HG03095 (cell line): ENCODE measurements around the gene MGAT5.

Experiments used
- ATAC-seq: cut with Tn5 transposase; IDR thresholded peaks from one replicate; pipeline ENCODE4 v1.9.1; 2021; ENCODE audit warnings: moderate library complexity; ENCODE audit not compliant: unreplicated experiment

Gene MGAT5

DNA sequence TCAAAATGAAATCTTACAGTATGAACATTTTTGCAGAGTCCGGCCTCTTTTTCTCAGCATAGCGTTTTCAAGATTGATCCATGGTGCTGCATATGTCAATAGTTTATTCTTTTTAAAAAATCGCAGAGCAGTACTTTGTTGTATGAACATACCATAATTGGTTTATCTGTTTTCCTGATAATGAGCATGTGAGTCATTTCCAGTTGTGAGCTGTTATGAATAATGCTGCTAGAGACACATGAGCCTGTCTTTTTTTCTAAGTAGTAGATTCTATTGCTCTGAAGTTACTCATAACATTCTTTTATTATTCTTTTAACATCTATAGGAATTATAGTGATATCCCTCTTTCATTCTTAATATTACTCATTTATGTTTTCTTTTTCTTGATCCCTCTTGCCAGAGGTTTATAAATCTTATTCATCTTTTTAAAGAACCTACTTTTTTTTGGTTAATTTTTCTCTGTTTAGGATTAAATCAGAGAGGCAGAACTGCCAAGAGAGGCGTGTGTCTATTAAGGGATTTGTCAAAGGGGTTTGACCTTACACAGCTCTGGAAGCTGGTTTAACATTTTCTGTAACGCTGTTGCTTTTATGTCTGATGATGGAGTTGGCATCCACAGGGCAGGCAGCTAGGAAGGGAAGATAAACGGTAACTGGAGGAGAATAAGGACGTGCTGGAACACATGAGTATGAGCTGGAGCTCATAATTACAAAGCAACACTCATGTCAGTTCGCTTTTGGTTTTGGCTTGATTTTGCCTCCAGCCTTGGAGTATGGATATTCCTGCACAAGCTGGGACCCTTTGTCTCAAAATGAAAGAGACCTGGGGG is 47.4 kb downstream of the MGAT5 start:
- no peak for ATAC-seq

DNA sequence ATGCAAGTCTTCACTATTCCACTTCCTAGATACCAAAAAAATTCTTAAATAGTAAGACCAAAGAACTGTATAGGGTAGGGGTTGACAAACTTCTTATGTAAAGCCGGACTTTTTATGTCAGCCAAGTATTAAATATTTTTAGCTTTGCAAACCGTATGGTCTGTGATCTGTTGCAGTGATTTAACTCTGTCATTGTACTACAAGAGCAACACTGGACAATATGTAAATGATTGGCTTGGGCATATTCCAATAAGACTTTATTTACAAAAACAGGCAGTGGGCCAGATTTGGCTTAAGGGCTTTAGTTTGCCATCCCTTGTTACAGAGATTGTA is 48.0 kb downstream of the MGAT5 start:
- no peak for ATAC-seq

DNA sequence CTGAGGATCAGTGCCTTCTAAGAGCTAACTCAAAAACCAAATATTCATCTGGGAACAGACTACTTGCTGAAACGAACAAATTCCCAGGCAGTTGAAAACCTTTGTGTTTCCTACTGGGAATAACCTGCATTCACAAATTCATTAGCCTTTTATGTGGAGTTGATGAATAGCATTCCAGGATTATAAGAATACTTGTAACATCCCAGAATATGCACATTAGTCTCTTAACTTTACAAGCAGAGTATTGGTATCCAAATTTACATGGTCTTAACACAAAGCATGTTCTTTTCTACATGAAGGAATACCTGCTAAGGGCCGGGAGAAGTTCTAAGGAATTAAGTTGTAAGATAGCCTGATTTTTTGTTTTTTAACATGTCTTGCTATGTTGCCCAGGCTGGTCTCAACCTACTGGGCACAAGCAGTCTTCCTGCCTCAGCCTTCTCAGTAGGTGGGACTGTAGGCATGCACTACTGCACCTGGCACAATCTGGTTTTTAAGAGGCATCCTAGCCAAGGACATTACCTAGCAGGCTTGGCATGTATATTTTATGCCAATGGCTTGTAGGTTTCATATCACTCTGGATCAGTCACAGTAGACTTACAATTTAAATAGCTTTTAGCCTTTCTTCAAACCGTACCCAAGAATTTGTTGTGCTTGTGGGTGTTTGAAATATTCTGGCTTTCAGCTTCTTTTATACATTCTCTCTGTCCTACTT is 50.7 kb downstream of the MGAT5 start:
- ATAC-seq, result no peak

DNA sequence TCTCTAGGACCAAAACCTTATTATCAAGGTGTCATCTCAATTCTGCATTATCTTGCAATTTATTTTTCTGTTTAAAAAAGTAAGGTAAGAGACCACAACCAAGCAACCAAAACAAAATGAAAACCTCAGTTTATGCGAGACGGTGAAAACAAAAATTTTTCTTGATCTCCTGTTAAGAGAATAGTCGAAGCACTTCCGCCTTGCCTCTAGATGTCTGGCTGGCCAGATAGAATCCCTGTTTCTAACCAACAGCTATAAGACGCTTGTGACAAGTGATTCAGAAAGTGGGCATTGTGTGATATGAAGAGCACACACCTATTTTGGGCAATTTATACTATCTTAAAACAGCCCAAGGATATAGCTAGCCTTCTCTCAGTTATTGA is 51.2 kb downstream of the MGAT5 start:
- no peak for ATAC-seq

DNA sequence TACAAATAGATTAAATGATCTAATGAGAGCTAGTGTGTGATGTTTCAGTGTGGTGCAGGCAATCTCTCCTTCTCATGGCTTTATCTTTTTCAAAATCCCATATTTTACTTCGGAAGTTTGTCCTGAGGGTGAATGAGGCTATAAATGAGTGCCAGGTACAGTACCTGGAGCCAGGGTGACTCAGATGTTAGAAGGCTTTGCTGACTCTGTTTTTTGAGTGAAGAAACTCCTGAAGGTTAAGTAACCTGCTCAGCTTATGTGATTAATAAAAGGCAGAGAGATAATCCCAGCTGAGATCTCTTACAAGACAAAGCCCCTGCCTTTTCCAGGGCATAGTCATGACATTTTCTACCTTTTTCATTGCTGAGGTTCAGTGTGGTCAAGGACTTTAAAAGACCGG is 52.6 kb downstream of the MGAT5 start:
- ATAC-seq, result no peak

DNA sequence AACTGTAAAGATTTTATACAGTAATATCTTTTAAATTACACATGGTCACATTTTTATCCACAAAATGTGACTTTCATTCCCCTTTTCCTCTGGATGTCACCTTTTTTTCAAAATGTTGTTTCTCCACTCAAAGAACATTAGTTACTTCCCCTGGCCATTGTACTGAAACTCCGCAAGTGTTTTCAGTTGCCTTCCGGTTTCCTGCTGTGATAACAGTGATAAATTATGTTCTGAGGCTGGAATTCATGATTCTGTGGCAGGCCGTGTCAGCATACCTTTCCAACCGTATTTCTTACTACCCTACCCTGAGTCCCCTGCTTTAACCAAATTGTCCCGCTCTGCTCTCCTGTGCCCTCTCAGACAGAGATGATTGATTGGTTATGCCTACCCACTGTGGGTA is 53.5 kb downstream of the MGAT5 start:
- no peak for ATAC-seq

DNA sequence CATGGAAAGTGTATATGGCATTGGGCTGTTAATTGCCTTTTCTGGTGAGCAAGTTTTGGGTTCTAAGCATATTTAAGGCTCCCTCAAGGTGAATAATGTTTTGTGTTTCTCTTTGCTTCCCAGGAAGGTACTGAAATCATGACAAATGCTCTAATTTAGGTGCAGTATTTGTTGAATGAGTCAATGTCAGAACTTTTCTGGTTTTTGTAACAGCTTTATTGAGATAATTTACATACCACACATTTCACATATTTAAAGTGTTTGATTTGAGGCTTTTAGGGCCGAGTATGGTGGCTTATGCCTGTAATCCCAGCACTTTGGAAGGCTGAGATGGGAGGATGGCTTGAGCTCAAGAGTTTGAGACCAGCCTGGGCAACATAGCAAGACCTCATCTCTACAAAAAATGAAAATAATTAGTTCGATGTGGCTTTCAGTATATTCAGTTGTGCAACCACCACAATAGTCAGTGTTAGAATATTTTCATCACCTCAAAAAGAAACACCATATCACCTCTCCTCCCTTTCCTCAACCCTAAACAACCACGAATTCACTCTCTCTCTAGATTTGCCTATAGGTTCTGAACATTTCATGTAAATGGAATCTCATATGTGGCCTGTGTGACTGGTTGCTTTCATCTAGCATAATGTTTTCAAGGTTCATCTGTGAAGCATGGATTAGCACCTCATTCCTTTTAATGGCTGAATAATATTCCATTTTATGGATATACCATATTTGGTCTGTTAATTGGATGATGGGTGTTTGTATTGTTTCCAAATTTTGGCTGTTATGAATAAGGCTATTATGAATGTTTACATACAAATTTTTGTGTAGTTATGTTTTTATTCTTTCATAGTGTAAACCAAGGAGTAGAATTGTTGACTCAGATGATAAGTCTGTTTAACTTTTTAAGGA is 54.9 kb downstream of the MGAT5 start:
- no peak for ATAC-seq

DNA sequence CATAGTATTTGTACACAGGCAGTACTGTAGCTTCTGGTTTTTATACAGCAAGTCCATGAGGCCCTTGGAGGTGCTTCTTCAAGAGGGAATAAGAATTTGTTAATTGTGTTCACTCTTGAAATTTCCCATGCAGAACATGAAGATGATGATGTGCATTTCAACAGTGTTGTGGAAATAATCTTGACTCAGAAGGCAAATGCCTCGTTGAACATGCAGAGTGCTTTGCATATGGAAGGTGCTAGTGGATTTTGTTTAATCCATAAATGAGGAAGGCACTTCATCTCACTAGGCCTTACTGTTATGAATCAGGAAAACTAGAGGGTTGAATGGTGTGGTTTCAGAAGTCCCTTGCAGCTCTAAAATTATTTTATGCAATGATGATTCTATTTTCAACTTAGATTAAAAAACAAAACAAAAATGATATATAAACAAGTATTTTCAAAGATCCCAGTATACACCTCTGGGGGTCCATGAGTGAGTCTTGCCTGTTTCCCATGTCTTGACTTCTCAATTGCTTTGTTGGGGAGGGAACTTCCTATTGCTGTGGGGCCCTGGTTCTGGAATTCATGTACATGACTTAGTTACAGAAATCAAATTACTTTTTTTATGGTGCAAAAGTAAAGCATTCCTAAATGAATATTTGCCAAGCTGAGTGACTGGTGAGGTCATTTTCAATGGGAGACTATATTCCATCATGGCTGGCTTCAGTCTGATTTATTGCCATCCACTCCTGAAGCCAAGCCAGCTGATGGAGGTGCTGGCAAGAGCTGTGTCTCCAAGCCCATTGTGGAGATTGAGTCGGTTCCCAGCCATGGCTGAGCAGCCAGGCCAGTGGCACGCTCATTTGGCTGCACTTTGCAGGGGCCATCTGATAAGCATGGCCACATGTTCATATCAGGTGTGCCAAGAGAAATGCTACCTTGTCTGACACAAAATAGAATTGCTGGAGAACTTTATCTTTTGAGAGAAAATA is 56.5 kb downstream of the MGAT5 start:
- ATAC-seq, result no peak

DNA sequence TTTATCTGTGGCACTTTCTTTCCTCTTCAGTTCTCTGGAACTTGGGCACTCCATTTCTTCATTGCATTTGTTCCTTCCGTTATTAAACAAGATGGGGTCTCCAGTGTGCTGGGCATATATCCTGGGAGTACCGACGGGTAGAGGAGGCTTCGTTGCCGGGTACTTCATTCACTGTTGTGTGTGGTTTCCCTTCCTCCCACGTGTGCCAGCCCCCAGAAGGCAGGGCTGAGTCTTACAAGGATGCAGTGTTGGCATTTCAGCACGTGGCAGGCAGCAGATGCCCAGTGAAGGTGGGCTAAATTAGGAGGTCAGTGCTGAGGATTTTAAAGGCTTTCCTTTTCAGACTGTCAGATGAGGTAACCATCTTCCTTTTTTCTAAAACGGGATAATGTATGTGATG is 58.6 kb downstream of the MGAT5 start:
- no peak for ATAC-seq

DNA sequence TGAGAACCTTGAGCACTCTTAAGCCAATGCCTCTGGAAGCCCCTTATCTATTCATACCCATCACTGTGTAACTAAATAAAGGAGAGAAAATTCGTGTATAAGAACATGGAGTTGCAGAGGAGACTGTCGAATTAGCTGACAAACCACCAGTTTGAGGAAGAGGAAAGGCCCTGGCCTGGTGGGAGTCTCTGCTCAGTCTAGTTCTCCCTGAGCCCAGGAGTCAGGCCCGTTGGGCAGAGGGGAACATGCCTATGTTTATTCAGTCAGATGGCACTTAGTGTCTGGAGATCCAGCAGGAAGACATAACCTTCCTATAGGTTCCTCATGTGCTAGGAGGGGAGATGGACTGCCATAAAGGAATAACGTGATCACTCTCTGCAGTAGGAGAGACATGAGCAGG is 60.3 kb downstream of the MGAT5 start:
- ATAC-seq, result no peak

DNA sequence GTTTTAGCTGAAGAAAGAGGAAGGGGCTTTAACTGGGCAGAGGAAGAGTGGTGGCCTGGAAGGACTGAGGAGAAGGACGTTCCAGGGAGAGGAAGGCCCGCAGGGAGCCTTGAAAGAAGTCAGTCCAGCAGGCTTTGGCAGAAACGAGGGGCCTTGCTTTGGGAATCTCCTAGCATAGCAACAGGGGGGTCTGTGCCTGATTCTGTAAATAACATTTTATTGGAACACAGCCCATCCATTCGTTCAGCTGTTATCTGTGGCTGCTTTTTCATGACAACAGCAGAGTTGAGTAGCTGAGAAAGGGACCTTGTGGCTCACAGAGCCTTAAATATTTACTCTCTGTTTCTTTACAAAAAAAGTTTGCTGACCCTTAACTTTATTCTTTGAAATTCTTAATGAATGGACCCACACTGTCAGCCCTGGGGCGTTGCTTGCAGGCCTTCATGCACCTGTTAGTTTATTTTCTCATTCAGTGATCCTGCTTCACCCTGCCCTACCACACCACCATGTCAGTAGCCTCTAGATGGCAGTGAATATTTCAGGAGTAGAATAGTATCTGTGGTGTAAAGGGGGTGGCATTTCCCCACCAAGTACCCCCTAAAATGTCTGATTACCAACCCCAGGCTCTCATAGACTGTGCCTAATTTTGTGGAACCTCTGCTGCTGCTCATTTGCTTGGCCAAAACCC is 61.0 kb downstream of the MGAT5 start:
- no peak for ATAC-seq

DNA sequence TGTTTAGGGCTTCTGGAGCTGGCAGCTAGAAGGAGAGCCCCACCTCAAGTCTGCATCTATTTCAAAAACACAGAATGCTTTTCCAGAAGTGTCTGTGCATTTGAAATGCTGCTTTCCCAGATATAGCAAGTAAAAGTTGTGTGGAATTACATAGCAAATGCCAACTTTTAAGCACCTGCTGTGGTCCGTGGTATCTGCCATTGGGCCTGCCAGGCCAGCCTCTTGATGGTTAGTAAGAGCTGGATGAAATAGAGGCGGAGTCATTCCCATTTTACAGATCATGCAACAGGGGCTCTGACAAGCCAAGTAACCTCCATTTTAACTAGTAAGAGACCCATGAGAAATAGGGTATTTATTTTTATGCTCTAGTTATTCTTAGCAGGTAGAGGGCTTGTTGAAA is 61.6 kb downstream of the MGAT5 start:
- no peak for ATAC-seq

DNA sequence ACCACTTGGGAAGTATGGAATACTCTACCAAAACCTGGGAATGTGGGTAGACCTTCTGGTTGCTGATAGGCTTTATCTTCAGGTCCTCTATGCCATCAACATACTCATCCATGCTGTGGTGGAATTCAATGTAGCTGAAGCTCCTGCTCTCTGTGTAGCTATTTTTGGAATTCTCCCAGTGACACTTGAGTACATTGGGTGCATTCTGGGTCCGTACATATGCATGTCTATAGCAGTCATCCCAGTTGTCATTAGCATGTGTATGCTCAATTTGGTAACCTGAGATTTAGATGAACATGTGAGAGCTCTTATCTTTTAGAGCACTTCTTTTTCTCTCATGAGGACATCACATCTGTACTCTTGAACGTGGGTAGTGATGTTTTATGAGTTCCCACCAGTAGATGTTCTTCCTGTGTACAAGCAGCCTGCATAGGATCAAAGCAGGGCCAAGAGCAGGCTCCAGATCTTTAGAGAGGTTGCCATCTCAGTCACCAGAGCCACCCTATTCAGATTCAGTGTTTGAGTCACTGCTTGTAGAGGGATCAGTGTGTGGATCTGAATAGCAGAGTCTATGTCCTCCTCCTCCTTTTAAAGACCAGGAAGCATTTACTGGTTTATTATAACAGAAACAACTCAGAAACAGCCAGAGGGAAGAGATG is 65.9 kb downstream of the MGAT5 start:
- no peak for ATAC-seq

DNA sequence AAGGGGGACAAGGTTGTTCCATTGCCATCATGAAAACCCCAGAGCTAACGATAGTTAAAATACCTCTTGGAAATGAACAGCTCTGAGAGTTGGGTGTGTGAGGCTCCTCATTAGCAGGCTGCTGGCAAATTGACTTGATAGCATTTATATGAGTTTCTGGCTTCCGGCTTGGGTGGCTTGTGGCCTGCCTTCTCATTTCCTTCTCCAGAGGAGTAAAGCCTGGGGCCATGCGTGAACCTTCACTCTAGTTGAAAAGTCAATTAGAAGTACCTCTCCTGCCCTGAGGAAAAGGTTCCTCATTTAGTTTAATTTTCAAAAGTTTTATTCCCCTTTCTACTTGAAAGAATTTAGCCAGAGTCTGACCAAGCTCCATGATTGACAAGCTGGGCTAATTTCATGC is 67.1 kb downstream of the MGAT5 start:
- no peak for ATAC-seq

DNA sequence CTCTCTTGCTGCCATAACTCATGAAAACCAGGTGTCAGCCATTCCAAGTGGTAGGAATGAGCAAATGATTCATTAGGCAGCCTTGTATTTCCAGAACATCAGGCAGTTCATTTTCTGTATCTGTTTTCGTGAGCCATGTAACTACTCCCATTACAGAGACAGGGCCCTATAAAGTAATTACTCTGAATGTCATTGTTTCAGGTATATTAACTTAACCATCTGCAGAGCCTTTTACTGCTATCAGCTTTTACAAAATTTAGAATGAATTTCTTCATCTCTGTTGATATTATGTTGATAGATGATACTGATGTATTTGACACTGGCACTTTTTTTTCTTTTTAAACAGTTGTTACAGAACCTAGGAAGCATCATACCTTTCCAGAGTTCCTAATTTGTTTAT is 69.9 kb downstream of the MGAT5 start:
- no peak for ATAC-seq

DNA sequence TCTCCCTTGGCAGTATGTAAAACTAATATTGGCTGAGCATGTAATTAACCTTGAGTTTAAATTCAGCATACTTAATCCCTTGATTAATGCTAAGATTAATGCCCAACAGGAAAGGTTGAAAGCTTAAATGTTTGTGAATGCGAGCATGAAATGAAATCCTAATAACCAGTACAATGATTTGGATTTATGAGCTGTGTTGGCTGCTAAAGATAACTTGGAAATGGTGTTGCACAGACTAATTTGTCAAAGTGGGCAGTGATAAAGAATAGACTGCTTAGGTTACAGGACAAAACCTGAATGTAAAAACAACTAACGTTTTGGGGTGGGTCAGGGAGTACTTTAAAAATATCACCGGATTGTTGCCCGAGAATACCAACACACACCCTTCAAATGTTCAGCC is 70.6 kb downstream of the MGAT5 start:
- ATAC-seq, result no peak

DNA sequence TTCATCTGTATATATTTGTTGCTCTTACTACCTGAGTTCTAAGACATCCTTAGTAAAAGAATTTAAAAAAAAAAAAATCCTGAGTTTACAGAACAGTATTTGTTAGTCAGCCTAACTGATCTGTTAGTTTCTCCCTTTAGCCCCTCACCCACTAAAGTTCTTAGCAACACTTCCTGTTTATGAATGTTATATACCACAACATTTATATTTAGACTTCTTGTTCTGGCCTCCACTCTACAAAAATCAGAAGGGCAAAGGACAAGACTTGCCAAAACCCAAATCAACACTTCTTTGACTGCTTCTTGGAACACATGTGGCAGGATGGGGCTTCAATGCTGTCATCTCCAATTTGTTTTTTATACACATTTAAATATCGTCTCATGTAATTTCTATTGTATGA is 71.1 kb downstream of the MGAT5 start:
- peak; percentile 69 for ATAC-seq

DNA sequence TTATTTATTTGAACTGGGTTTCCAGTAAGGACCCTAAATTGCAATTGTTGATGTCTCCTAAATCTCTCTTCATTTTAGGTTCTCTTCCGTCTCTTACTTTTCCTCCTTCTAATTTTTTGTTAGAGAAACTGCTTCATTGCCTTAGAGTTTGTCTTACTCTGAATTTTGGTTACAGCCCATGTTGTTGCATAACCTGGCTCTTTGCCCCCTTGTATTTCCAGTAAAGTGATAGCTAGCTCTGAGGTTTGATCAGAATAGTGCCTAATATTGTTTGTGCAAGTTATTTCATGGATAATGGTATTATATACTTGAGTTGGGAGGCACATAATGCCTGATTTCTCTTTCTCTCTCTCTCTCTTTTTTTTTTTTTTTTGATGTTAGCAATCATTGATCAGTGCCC is 71.8 kb downstream of the MGAT5 start:
- ATAC-seq, result no peak

DNA sequence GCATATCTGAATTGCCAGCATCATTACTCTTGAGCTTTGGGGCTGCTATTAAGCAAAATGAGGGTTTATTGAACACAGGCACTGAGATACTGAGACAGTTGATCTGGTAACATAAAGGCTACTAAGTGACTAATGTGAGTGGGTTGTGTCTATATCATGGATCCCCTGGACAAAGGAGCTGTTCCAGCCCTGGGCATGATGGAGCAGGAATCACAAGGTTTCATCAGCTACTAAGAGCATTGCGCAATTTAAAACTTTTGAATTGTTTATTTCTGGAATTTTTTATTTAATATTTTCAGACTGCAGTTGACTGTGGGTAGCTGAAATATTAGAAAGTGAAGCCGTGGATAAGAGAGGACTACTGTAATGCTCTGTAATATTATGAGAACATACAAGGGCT is 73.5 kb downstream of the MGAT5 start:
- ATAC-seq, result no peak
